WTC11 (cell line): ENCODE measurements around the gene PAQR4. TPM values are rescaled to one million over a fixed set of nuclear protein-coding genes. Genes with fewer than 3 reads are reported as not detected.

Experiments
- ATAC-seq: fragments of 200-7000 bp; cut with Tn5 transposase; 2 replicates; pipeline ENCODE4 v1.10.0; 2021; ENCODE audit warnings: mild to moderate bottlenecking, moderate library complexity
- CTCF ChIA-PET: fragments of 300-600 bp; sonication (Branson Sonifier 250); formaldehyde crosslinking; loops from one replicate; lab custom pipeline; 2021; ENCODE audit warnings: antibody characterized with exemption; lab: Charles Lee
- POLR2A ChIA-PET: fragments of 350-600 bp; sonication (Branson Sonifier 250); formaldehyde crosslinking; loops from one replicate; lab custom pipeline; 2021; ENCODE audit warnings: antibody characterized with exemption; lab: Charles Lee
- DNase-seq: peaks from one replicate; pipeline ENCODE4 v3.0.0; 2021; ENCODE audit warnings: low spot score
- H3K27ac Mint-ChIP-seq: 2 replicates; pipeline ENCODE4 v1.8.0; 2021; ENCODE audit warnings: mixed read lengths
- H3K27me3 Mint-ChIP-seq: 2 replicates; pipeline ENCODE4 v1.8.0; 2021; ENCODE audit warnings: low read depth, mild to moderate bottlenecking, moderate library complexity, mixed read lengths
- H3K36me3 Mint-ChIP-seq: 2 replicates; pipeline ENCODE4 v1.8.0; 2021; ENCODE audit warnings: mixed read lengths
- H3K4me1 Mint-ChIP-seq: 2 replicates; pipeline ENCODE4 v1.8.0; 2022; ENCODE audit warnings: mixed read lengths
- H3K4me3 Mint-ChIP-seq: 2 replicates; pipeline ENCODE4 v1.8.0; 2021; ENCODE audit warnings: mild to moderate bottlenecking, moderate library complexity, mixed read lengths
- H3K9me3 Mint-ChIP-seq: 2 replicates; pipeline ENCODE4 v1.8.0; 2021; ENCODE audit warnings: mixed read lengths
- ATF1 ChIP-seq: sonication (generic); formaldehyde crosslinking; IDR thresholded peaks from 2 replicates; pipeline ENCODE4 v1.8.1; 2023; ENCODE audit warnings: mild to moderate bottlenecking, moderate library complexity, missing genetic modification reagents
- ATF6 ChIP-seq: sonication (generic); formaldehyde crosslinking; IDR thresholded peaks from 2 replicates; pipeline ENCODE4 v1.8.1; 2023; ENCODE audit warnings: mild to moderate bottlenecking, missing genetic modification reagents
- E2F4 ChIP-seq: sonication (generic); formaldehyde crosslinking; IDR thresholded peaks from 2 replicates; pipeline ENCODE4 v1.8.1; 2022; ENCODE audit warnings: low read depth, mild to moderate bottlenecking, moderate library complexity, missing genetic modification reagents, borderline replicate concordance
- E2F5 ChIP-seq: sonication (generic); formaldehyde crosslinking; IDR thresholded peaks from 2 replicates; pipeline ENCODE4 v1.8.1; 2022; ENCODE audit warnings: mild to moderate bottlenecking, moderate library complexity, missing genetic modification reagents
- FOXP1 ChIP-seq: sonication (generic); formaldehyde crosslinking; IDR thresholded peaks from 2 replicates; pipeline ENCODE4 v1.8.0; 2022; ENCODE audit warnings: missing genetic modification reagents, mild to moderate bottlenecking, moderate library complexity, borderline replicate concordance
- HMGA2 ChIP-seq: fragments of 250-450 bp; sonication (Bioruptor Pico); IDR thresholded peaks from 2 replicates; pipeline ENCODE4 v1.4.0; 2021; ENCODE audit warnings: mild to moderate bottlenecking, moderate library complexity
- HMGXB4 ChIP-seq: sonication (generic); formaldehyde crosslinking; IDR thresholded peaks from 2 replicates; pipeline ENCODE4 v1.8.1; 2023; ENCODE audit warnings: mild to moderate bottlenecking, moderate library complexity, missing genetic modification reagents
- MLX ChIP-seq: sonication (generic); formaldehyde crosslinking; IDR thresholded peaks from 2 replicates; pipeline ENCODE4 v1.8.1; 2023; ENCODE audit warnings: mild to moderate bottlenecking, missing genetic modification reagents, moderate library complexity
- TCF7 ChIP-seq: sonication (generic); formaldehyde crosslinking; IDR thresholded peaks from 2 replicates; pipeline ENCODE4 v1.8.0; 2022; ENCODE audit warnings: mild to moderate bottlenecking, low read depth, missing genetic modification reagents, moderate library complexity
- TEAD1 ChIP-seq: sonication (generic); formaldehyde crosslinking; IDR thresholded peaks from 2 replicates; pipeline ENCODE4 v1.8.0; 2022; ENCODE audit warnings: mild to moderate bottlenecking, missing genetic modification reagents
- ZNF121 ChIP-seq: sonication (generic); formaldehyde crosslinking; IDR thresholded peaks from 2 replicates; pipeline ENCODE4 v1.8.0; 2023; ENCODE audit warnings: missing genetic modification reagents
- ZNF396 ChIP-seq: fragments of 250-450 bp; sonication (Bioruptor Pico); IDR thresholded peaks from 2 replicates; pipeline ENCODE4 v1.8.0; 2021; ENCODE audit warnings: mild to moderate bottlenecking, moderate library complexity, borderline replicate concordance
- total RNA-seq: library from RNA; stranded (reverse); gene quantifications from 3 replicates; pipeline ENCODE4 v1.2.3, GENCODE V29; 2021

The PAQR4 gene
- total RNA-seq, 1 experiment from 2014 or later: 32.4 TPM

- TF ChIP-seq ZNF121 (CRISPR knock-in tag) (no peak), HMGA2 (CRISPR knock-in tag) (no peak), HMGXB4 (CRISPR knock-in tag) (peak; percentile 79), E2F4 (CRISPR knock-in tag) (no peak), ZNF396 (CRISPR knock-in tag) (no peak), ATF1 (CRISPR knock-in tag) (peak; percentile 65; the same call in 1 of the 2 replicates), TEAD1 (peak; percentile 66; the same call in 1 of the 2 replicates), FOXP1 (CRISPR knock-in tag) (peak; percentile 26; the same call in 1 of the 2 replicates), ATF6 (CRISPR knock-in tag) (0 out of 2 replicates have a peak, but pooled peaks have one; percentile 62), TCF7 (no peak)
Observed at GRCh38 chr16:3017794-3018506, 48.8 kb downstream of the PAQR4 start, which contains the start of gene CLDN6 (continued).

- Mint-ChIP-seq H3K36me3 (peaks cover 23% of the 10 kb centered on the region), H3K4me1 (peaks cover 59% of the 10 kb centered on the region)
- no peak for ATAC-seq
Observed at GRCh38 chr16:3019594-3020246, 50.6 kb downstream of the PAQR4 start.

More at GRCh38 chr16:3019594-3020246, 50.6 kb downstream of the PAQR4 start:
- H3K27ac Mint-ChIP-seq: peak overlapping the region; percentile 98
- DNase-seq: no peak
- no peak for TF ChIP-seq MLX (CRISPR knock-in tag)
- no peak for TF ChIP-seq E2F5
- TF ChIP-seq HMGA2 (CRISPR knock-in tag): peak; percentile 5; the same call in 1 of the 2 replicates
- TF ChIP-seq, all 79 proteins: peak for 1
- peaks cover 2% of the 10 kb centered on the region; the same call in 1 of the 2 replicates for H3K27me3 Mint-ChIP-seq
- H3K4me3 Mint-ChIP-seq: peak overlapping the region; percentile 86
- POLR2A ChIA-PET: interaction anchor here (0.6 to 17.1 kb wide), 12 partner anchors 10 to 89 kb away, joined by 3 to 502 read pairs (median 6); partner anchors contain the start of genes CLDN9 and ZSCAN10
- no peaks in the 10 kb centered on the region for H3K9me3 Mint-ChIP-seq
- CTCF ChIA-PET: interaction anchor here (0.7 to 8.6 kb wide), 16 partner anchors 12 to 146 kb away, joined by 3 to 360 read pairs (median 4); partner anchors contain the start of genes CLDN9, FLYWCH1, KREMEN2 and ZSCAN10
